Measurements from ENCODE around the gene GPR156. TPM values are rescaled to one million over a fixed set of nuclear protein-coding genes. Genes with fewer than 3 reads are reported as not detected.

The GPR156 gene
- total and polyA plus RNA-seq, 9 of the 15 experiments (the other 6 are each of a cell fraction or from before 2014, with no cell fraction given), result 0.07 to 0.14 (median 0.12) TPM; not detected in 5

GRCh38 chr3:120300971-120301370 is 15.9 kb upstream of the GPR156 start (continued):
- TF ChIP-seq MLLT1 (IDR thresholded peaks at IDR 0.05) (no peak), BMI1 (IDR thresholded peaks at IDR 0.05; ENCODE audit: low read length) (no peak), NCOA4 (IDR thresholded peaks at IDR 0.05; ENCODE audit: partially characterized antibody) (no peak), ZNF444 (CRISPR knock-in tag; IDR thresholded peaks at IDR 0.05) (no peak)

GRCh38 chr3:120299403-120299802 is 14.4 kb upstream of the GPR156 start:
- POLR2A ChIA-PET, result no interaction called here
- TF ChIP-seq BDP1 (IDR thresholded peaks at IDR 0.05; ENCODE audit: insufficient read depth, insufficient read length) (no peak), MLX (CRISPR knock-in tag; conservative IDR thresholded peaks at IDR 0.05) (no peak), NCOA2 (IDR thresholded peaks at IDR 0.05; ENCODE audit: partially characterized antibody in 2 of 2) (no peak), ZNF23 (CRISPR knock-in tag; IDR thresholded peaks at IDR 0.05) (no peak), ZC3H4 (CRISPR knock-in tag; IDR thresholded peaks at IDR 0.05; ENCODE audit: borderline replicate concordance) (no peak), NR4A1 (CRISPR knock-in tag; IDR thresholded peaks at IDR 0.05) (no peak), NR4A1 (tag; IDR thresholded peaks at IDR 0.05) (no peak), CREBBP (IDR thresholded peaks at IDR 0.05; ENCODE audit: low read depth, low read length) (no peak), ILF3 (IDR thresholded peaks at IDR 0.05; ENCODE audit: borderline replicate concordance) (no peak), MBD2 (IDR thresholded peaks at IDR 0.05; ENCODE audit: borderline replicate concordance, low read depth) (no peak), ADNP (tag; IDR thresholded peaks at IDR 0.05) (no peak), ETS1 (conservative IDR thresholded peaks at IDR 0.05; ENCODE audit: control insufficient read depth, low read depth, low read length) (no peak), CCAR2 (IDR thresholded peaks at IDR 0.05; ENCODE audit: low read depth, low read length) (no peak), ATF2 (CRISPR knock-in tag; IDR thresholded peaks at IDR 0.05) (no peak), ZNF347 (CRISPR knock-in tag; IDR thresholded peaks at IDR 0.05; ENCODE audit: low read depth) (no peak)

More at GRCh38 chr3:120299403-120299802, 14.4 kb upstream of the GPR156 start:
- H2AFZ ChIP-seq (ENCODE audit: low read depth, low read length), result no peak overlapping the region
- no peaks in the 10 kb centered on the region for H3K4me1 ChIP-seq (replicated peaks in 1 of 2; ENCODE audit: control insufficient read depth in 2 of 2, insufficient read depth in 2 of 2, low read length in 2 of 2)
- H4K20me1 ChIP-seq (replicated peaks; ENCODE audit: control insufficient read depth, insufficient read depth, low read length), result no peaks in the 10 kb centered on the region
- 0 out of 5 replicates have a peak, but pooled peaks cover 0 to 4% of the 10 kb centered on the region in 2 experiments for H3K27me3 ChIP-seq (ENCODE audit: control insufficient read depth in 2 of 2, insufficient read depth in 2 of 2, low read length in 2 of 2)
- H3K4me3 ChIP-seq, result no peak overlapping the region
- no peak for DNase-seq (ENCODE audit: extremely low read depth in 1 of 4, low spot score in 3 of 4)
- intact Hi-C loops (cut with micrococcal nuclease) (no loop called here), in situ Hi-C loops (cut with MboI) (no loop called here)
- no peaks in the 10 kb centered on the region for H3K9me1 ChIP-seq (ENCODE audit: control insufficient read depth, insufficient read depth, low read length)
- ATAC-seq, result no peak
- BruUV-seq (replicated peaks), result no TSS peak
- no peaks in the 10 kb centered on the region for H3K36me3 ChIP-seq (ENCODE audit: control insufficient read depth, insufficient read depth, low read length)
- no peak for FAIRE-seq
- H3K9me3 ChIP-seq (replicated peaks; ENCODE audit: control insufficient read depth, insufficient read depth, low read depth, low read length), result no peaks in the 10 kb centered on the region
- no peak overlapping the region for H3K4me2 ChIP-seq (ENCODE audit: insufficient read depth, low read length)
- no peaks in the 10 kb centered on the region for H3K79me2 ChIP-seq (ENCODE audit: control insufficient read depth, insufficient read depth, low read length)
- no peak overlapping the region for H3K27ac ChIP-seq (ENCODE audit: extremely low read depth, low read depth, low read length)
- CTCF ChIA-PET (ENCODE audit: low intra/inter-chr PET ratio), result no interaction called here
- H3K9ac ChIP-seq (ENCODE audit: insufficient read depth in 1 of 2, low read depth in 2 of 2, low read length in 2 of 2), result no peak overlapping the region

All from K562 (cell line).